ENCODE results near the gene SV2C.

GRCh38 chr5:76277736-76278135, 194.6 kb downstream of the SV2C start:
- no peak for TF ChIP-seq CTCF (conservative IDR thresholded peaks at IDR 0.05 in 1 of 2, IDR thresholded peaks at IDR 0.05 in 1 of 2; ENCODE audit: extremely low read depth in 1 of 2, insufficient read depth in 1 of 2, low read depth in 1 of 2, low read length in 2 of 2)
- no peak for TF ChIP-seq EZH2 (IDR thresholded peaks at IDR 0.05; ENCODE audit: borderline replicate concordance, low read length)

Data from mammary epithelial cell (primary cell).